Measurements from ENCODE around the gene DALRD3. TPM values are rescaled to one million over a fixed set of nuclear protein-coding genes. Genes with fewer than 3 reads are reported as not detected.

Gene DALRD3
- total RNA-seq, 1 donor from 2014 or later = 26.3 TPM

DNA sequence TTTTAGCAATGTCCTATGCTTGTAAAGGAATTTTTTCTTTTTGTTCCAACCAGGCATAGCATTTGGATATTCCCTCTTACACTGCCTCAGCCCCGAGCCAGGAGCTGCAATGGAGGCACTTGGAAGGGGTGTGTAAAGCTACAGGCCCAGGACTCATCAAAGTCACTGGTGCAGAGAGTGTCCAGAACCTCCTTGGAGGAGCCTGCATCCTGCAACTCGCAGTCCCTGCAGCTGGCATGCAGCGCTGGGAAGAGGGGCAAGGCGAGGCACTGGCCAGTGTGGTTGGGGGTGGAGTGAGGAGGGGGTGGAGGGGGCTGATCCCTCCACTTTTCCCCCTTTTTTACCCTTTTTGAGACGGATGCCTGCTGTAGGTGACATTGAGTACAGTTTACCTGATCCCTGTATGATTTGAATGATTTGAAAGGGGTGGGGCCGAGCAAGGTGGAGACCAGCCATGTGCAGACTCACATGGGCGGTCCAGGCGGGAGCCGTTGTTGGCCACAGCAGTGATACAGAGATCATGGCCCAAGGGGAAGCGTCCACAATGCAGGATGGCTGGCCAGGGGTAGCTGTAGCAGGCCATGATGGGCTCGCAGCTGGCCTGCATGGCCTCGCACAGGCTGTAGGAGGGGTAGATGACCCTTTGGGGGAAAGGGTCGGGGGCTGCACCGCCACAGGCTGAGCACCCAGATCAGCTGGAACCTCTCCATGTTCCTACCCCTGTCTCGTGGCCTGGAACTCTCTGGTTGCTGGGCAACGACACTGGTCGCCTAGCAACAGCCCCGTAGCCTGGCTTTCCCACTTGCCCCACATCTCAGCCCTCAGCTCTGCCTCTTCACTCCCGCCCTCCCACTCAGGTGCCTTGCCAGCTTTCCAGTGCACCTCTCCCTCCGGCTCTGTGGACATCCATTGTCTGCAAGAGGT lies 20.4 kb downstream of the DALRD3 start:
- TF ChIP-seq, protein P1, sequence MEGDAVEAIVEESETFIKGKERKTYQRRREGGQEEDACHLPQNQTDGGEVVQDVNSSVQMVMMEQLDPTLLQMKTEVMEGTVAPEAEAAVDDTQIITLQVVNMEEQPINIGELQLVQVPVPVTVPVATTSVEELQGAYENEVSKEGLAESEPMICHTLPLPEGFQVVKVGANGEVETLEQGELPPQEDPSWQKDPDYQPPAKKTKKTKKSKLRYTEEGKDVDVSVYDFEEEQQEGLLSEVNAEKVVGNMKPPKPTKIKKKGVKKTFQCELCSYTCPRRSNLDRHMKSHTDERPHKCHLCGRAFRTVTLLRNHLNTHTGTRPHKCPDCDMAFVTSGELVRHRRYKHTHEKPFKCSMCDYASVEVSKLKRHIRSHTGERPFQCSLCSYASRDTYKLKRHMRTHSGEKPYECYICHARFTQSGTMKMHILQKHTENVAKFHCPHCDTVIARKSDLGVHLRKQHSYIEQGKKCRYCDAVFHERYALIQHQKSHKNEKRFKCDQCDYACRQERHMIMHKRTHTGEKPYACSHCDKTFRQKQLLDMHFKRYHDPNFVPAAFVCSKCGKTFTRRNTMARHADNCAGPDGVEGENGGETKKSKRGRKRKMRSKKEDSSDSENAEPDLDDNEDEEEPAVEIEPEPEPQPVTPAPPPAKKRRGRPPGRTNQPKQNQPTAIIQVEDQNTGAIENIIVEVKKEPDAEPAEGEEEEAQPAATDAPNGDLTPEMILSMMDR (IDR thresholded peaks at IDR 0.05; ENCODE audit: partially characterized antibody, unreplicated experiment) = no peak
- DNase-seq = peak; percentile 60
- Mint-ChIP-seq H3K9me3 (ENCODE audit: unreplicated experiment) (no peaks in the 10 kb centered on the region), H3K27me3 (ENCODE audit: unreplicated experiment) (peaks cover 5% of the 10 kb centered on the region), H3K27ac (ENCODE audit: unreplicated experiment) (no peak overlapping the region), H3K4me3 (ENCODE audit: unreplicated experiment) (peak overlapping the region; percentile 15), H3K4me1 (ENCODE audit: low read depth, unreplicated experiment) (peaks cover 3% of the 10 kb centered on the region), H3K36me3 (ENCODE audit: unreplicated experiment) (no peaks in the 10 kb centered on the region)

- Mint-ChIP-seq H3K4me3 (ENCODE audit: unreplicated experiment) (no peak overlapping the region), H3K36me3 (ENCODE audit: unreplicated experiment) (no peaks in the 10 kb centered on the region), H3K27ac (ENCODE audit: unreplicated experiment) (no peak overlapping the region), H3K27me3 (ENCODE audit: unreplicated experiment) (peaks cover 5% of the 10 kb centered on the region), H3K9me3 (ENCODE audit: unreplicated experiment) (no peaks in the 10 kb centered on the region), H3K4me1 (ENCODE audit: low read depth, unreplicated experiment) (peaks cover 3% of the 10 kb centered on the region)
- TF ChIP-seq, protein P1 (IDR thresholded peaks at IDR 0.05; ENCODE audit: partially characterized antibody, unreplicated experiment) = peak; percentile 14
- DNase-seq = no peak
Measured at GRCh38 chr3:48997102-48997635, 21.2 kb downstream of the DALRD3 start.

GRCh38 chr3:48996640-48997039 lies 21.7 kb downstream of the DALRD3 start:
- no peak for DNase-seq
- H3K27me3 Mint-ChIP-seq (ENCODE audit: unreplicated experiment) = peaks cover 5% of the 10 kb centered on the region
- no peaks in the 10 kb centered on the region for H3K9me3 Mint-ChIP-seq (ENCODE audit: unreplicated experiment)
- H3K4me1 Mint-ChIP-seq (ENCODE audit: low read depth, unreplicated experiment) = peaks cover 3% of the 10 kb centered on the region
- no peak overlapping the region for H3K27ac Mint-ChIP-seq (ENCODE audit: unreplicated experiment)
- H3K36me3 Mint-ChIP-seq (ENCODE audit: unreplicated experiment) = no peaks in the 10 kb centered on the region
- TF ChIP-seq, protein P1 (IDR thresholded peaks at IDR 0.05; ENCODE audit: partially characterized antibody, unreplicated experiment) = no peak
- no peak overlapping the region for H3K4me3 Mint-ChIP-seq (ENCODE audit: unreplicated experiment)

- TF ChIP-seq, protein P1 (IDR thresholded peaks at IDR 0.05; ENCODE audit: partially characterized antibody, unreplicated experiment) = no peak
- DNase-seq = no peak
- H3K36me3 Mint-ChIP-seq (ENCODE audit: unreplicated experiment) = no peaks in the 10 kb centered on the region
- H3K4me3 Mint-ChIP-seq (ENCODE audit: unreplicated experiment) = no peak overlapping the region
- peaks cover 2% of the 10 kb centered on the region for H3K9me3 Mint-ChIP-seq (ENCODE audit: unreplicated experiment)
- peaks cover 8% of the 10 kb centered on the region for H3K27me3 Mint-ChIP-seq (ENCODE audit: unreplicated experiment)
- no peak overlapping the region for H3K27ac Mint-ChIP-seq (ENCODE audit: unreplicated experiment)
- H3K4me1 Mint-ChIP-seq (ENCODE audit: low read depth, unreplicated experiment) = peaks cover 6% of the 10 kb centered on the region
Measured at GRCh38 chr3:48993834-48994233, 24.5 kb downstream of the DALRD3 start.
